ENCODE measurements around the gene DNAH17. TPM values are rescaled to one million over a fixed set of nuclear protein-coding genes. Genes with fewer than 3 reads are reported as not detected.

Gene DNAH17
- total and polyA plus RNA-seq, 7 donors = 0.04 to 3.5 (median 0.08) TPM

DNA sequence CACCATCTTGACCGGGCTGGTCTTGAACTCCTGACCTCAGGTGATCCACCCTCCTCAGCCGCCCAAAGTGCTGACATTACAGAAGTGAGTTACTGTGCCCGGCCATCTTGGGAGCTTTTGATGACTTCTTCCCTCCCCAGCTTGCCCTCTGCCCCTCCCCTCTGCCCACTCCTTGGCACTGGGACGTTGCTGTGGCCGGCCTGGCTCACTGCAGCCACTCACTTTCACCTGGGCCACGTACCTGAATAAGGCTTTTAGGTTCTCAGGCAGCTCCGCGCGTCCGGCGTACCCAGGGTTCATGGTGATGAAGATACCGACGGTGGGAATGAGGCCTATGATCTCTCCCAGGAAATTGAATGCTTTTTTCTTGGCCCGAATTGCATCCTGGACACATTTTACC, 81.6 kb downstream of the DNAH17 start:
- no peak overlapping the region for H3K4me3 ChIP-seq
- intact Hi-C loops (cut with DNase I) = loop anchor here (2.0 to 10.0 kb wide), 4 partner anchors 112 to 479 kb away; partner anchors contain the start of gene LGALS3BP (in 1 of the 2)
- peaks cover 0 to 8% (median 0%) of the 10 kb centered on the region in 3 donors for H3K27me3 ChIP-seq (ENCODE audit: insufficient read depth in 3 of 3, low read length in 2 of 3)
- H3K27ac ChIP-seq = no peak overlapping the region
- no peak for DNase-seq
- H3K9me3 ChIP-seq = no peaks in the 10 kb centered on the region
- no peak for ATAC-seq
- 84 to 90% (median 87%) methylated on average over 14 of the region's 14 CpGs for WGBS, 3 donors
- H3K4me1 ChIP-seq = no peaks in the 10 kb centered on the region
- no peak for TF ChIP-seq CTCF (IDR thresholded peaks at IDR 0.05)
- H3K36me3 ChIP-seq (ENCODE audit: insufficient read depth in 1 of 2, low read depth in 1 of 2) = no peaks in the 10 kb centered on the region

DNA sequence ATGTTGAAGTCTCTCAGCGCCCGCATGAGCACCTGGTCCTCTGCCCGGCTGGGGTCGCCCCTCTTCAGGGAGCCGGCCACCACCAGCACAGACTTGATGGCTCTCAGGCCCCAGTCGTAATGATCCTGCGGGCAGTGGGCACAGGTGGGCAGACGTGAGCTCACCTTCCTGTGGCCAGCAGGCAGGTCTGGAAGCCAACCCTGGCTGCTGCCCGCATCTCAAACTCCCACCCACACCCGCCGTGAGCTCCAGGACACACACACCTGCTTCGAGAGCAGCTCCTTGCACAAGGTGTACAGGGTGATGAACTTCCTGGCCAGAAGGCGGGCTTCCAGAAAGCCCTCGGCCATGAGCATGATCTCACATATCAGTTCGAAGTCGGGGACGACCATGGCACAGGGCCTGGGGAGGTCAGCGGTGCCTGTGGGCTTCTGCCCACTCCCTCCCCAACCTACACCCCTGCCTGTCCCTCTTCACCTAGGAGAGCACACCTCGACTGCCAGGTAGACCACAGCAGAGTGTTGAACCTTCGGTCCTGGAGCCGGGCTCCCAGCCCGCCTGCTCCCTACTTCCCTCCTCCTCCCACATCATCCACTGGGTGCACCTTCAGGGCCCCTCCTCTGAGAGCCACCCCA, 82.4 kb downstream of the DNAH17 start:
- Histone ChIP-seq H3K27me3 (ENCODE audit: insufficient read depth in 3 of 3, low read length in 2 of 3) (peaks cover 0 to 8% (median 0%) of the 10 kb centered on the region in 3 donors), H3K27ac (no peak overlapping the region), H3K36me3 (ENCODE audit: insufficient read depth in 1 of 2, low read depth in 1 of 2) (no peaks in the 10 kb centered on the region), H3K4me3 (no peak overlapping the region), H3K9me3 (no peaks in the 10 kb centered on the region), H3K4me1 (no peaks in the 10 kb centered on the region)
- TF ChIP-seq CTCF (IDR thresholded peaks at IDR 0.05) = no peak
- DNase-seq = no peak
- ATAC-seq = no peak
- intact Hi-C loops (cut with DNase I) = loop anchor here (5.0 to 10.0 kb wide), 3 partner anchors 112 to 480 kb away; partner anchors contain the start of gene LGALS3BP (in 1 of the 2)
- 84 to 86% (median 85%) methylated on average over 21 to 22 of the region's 22 CpGs for WGBS, 3 donors

DNA sequence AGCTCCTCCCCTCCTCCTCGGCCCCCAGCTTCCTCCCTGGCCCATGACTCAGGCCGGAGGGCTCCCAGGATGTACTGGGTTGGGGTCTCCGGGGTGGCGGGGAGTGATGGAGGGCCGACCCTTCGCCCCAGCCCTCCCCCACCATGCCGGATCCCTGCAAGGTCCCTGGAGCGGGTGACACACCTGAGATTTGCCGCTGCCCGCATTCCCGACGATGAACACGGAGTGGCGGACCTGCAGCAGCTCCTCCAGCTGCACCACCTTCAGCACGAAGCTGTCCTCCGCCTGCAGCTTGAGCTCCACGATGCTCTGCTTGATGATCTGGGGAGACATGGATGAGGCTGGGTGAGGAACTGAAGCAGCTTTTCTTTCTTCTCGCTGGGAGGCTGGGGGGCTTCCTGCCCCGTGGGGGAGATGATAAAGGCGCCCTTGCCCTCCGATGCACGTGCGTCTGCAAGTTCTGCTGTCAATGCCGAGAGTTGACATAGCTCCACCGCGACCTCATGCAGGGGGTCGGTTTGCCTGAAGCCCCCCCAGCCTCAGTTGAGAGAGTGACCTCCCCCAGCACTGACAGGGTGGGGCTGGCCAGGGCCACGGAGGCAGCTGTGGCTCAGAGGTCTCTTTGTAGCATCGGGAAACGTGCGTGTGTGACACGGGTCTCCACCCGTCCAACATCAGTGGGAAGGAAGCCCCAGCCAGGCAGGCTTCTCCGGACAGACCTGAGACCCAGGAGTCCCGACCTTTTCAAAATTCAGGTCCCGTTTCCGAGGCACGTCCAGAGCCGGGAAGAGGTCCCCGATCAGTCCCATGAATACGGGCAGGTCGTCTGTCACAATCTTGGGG, 83.1 kb downstream of the DNAH17 start:
- Histone ChIP-seq H3K4me1 (no peaks in the 10 kb centered on the region), H3K4me3 (no peak overlapping the region), H3K36me3 (ENCODE audit: insufficient read depth in 1 of 2, low read depth in 1 of 2) (no peaks in the 10 kb centered on the region), H3K27me3 (ENCODE audit: insufficient read depth in 3 of 3, low read length in 2 of 3) (peaks cover 0 to 8% (median 0%) of the 10 kb centered on the region in 3 donors), H3K27ac (no peak overlapping the region), H3K9me3 (no peaks in the 10 kb centered on the region)
- no peak for TF ChIP-seq CTCF (IDR thresholded peaks at IDR 0.05)
- 67 to 77% (median 75%) methylated on average over 41 to 42 of the region's 42 CpGs for WGBS, 3 donors
- no peak for DNase-seq
- no peak for ATAC-seq
- intact Hi-C loops (cut with DNase I) = loop anchor here in 1 of 2 donors (10.0 kb wide), 1 partner anchor 481 kb away; the partner anchor contains the start of gene LGALS3BP

GRCh38 chr17:78493450-78493849, 83.7 kb downstream of the DNAH17 start:
- peaks cover 0 to 8% (median 0%) of the 10 kb centered on the region in 3 donors for H3K27me3 ChIP-seq (ENCODE audit: insufficient read depth in 3 of 3, low read length in 2 of 3)
- H3K27ac ChIP-seq = no peak overlapping the region
- no peak overlapping the region for H3K4me3 ChIP-seq
- no peak for DNase-seq
- intact Hi-C loops (cut with DNase I) = loop anchor here in 1 of 2 donors (10.0 kb wide), 1 partner anchor 481 kb away; the partner anchor contains the start of gene LGALS3BP
- TF ChIP-seq CTCF (IDR thresholded peaks at IDR 0.05) = no peak
- H3K36me3 ChIP-seq (ENCODE audit: insufficient read depth in 1 of 2, low read depth in 1 of 2) = no peaks in the 10 kb centered on the region
- ATAC-seq = no peak
- WGBS, 3 donors = 60 to 73% (median 73%) methylated on average over 9 of the region's 9 CpGs
- H3K9me3 ChIP-seq = no peaks in the 10 kb centered on the region
- H3K4me1 ChIP-seq = no peaks in the 10 kb centered on the region

All from psoas muscle (tissue), 8 donors.